Retinal pigment epithelial cell (primary cell): ENCODE data around the gene TMPRSS5.

Source experiments
- DNase-seq: peaks from one replicate; pipeline ENCODE4 v3.0.0-alpha.2; 2010; ENCODE audit warnings: low read depth
- H3K4me3 ChIP-seq: 2 replicates; pipeline ENCODE4 v1.5.1; 2011; ENCODE audit warnings: mild to moderate bottlenecking, low read length, control low read depth, moderate library complexity
- TF ChIP-seq, protein P1 (sequence below): conservative IDR thresholded peaks from 2 replicates; pipeline ENCODE4 v1.5.1; 2011; ENCODE audit warnings: low read depth, low read length, control low read depth, inconsistent platforms

Gene TMPRSS5

GRCh38 chr11:113689768-113690618 is 16.1 kb downstream of the TMPRSS5 start:
- DNase-seq, result no peak
- H3K4me3 ChIP-seq, result no peak overlapping the region
- TF ChIP-seq, protein P1, sequence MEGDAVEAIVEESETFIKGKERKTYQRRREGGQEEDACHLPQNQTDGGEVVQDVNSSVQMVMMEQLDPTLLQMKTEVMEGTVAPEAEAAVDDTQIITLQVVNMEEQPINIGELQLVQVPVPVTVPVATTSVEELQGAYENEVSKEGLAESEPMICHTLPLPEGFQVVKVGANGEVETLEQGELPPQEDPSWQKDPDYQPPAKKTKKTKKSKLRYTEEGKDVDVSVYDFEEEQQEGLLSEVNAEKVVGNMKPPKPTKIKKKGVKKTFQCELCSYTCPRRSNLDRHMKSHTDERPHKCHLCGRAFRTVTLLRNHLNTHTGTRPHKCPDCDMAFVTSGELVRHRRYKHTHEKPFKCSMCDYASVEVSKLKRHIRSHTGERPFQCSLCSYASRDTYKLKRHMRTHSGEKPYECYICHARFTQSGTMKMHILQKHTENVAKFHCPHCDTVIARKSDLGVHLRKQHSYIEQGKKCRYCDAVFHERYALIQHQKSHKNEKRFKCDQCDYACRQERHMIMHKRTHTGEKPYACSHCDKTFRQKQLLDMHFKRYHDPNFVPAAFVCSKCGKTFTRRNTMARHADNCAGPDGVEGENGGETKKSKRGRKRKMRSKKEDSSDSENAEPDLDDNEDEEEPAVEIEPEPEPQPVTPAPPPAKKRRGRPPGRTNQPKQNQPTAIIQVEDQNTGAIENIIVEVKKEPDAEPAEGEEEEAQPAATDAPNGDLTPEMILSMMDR, result no peak

DNA sequence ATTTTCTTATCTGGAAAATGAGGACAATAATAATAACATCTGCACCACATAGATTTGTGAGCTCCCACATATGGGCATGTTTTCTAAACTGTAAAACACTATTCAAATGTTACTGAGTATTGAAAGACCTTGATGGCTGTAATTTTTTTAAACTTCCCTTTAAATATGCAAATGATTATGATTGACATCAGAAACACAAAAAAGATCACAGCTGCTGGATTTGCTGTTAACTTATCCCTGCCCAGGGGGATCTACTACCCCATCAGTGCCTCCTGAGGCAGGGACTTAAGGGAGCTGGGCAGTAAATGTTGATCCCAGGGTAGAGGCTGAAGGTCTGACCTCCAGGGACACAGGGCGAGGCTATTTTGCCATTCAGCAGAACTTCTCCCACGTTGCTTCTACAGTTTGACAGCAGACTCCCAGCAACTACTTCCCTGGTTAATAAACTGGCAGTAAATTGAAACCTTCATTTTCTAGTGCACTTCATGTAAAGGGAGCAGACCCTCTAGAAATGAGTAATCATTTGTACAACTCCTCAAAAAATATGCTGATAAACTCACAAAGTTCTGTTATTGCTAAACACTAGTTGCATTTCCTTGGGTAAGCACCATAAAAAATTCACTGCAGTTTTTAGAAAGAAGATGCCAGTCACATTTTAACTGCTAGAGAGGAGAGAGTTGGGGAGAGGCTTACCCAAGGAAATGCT is 20.3 kb downstream of the TMPRSS5 start:
- DNase-seq, result no peak
- H3K4me3 ChIP-seq, result no peak overlapping the region
- TF ChIP-seq, protein P1, result no peak

- DNase-seq, result no peak
- TF ChIP-seq, protein P1, result no peak
- no peak overlapping the region for H3K4me3 ChIP-seq
Observed at GRCh38 chr11:113684496-113684895, 21.6 kb downstream of the TMPRSS5 start.

GRCh38 chr11:113683481-113684046 is 22.5 kb downstream of the TMPRSS5 start:
- DNase-seq, result no peak
- no peak overlapping the region for H3K4me3 ChIP-seq
- TF ChIP-seq, protein P1, result no peak

DNA sequence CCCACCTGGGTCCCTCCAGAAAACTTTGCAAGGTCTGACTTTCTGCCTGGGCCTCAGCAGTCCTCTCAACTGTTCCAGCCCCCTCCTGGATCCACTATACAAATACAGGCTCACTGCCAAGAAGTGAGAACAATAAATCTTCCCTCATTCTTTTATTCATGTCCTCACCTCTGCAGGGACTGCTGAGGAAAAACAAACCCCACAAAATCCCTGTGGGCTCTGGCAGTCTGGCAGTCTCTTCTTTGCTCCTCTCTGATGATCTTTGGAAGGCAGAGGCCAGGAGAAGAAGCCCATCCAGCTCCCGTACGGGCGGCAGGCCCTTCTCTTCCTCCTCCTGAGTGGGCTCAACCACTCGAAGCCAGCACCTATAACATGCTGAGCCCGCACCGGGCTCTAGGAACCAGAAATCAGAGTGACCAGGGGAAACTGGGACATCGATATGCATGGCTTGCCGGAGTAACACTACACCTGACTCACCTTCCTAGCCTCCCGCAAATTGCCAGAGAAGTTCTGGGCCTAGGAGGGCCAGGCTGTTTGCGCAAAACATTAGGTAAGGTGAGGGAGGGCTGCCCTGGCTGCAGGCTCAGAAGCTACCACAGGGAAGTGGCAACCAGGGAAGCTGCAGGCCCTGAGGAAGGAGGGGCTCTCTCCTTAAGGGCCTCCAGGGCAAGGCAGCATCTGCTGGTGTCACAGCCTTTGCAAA is 24.2 kb downstream of the TMPRSS5 start:
- no peak for DNase-seq
- H3K4me3 ChIP-seq, result no peak overlapping the region
- TF ChIP-seq, protein P1, result no peak

GRCh38 chr11:113681282-113681681 is 24.8 kb downstream of the TMPRSS5 start:
- TF ChIP-seq, protein P1, result no peak
- H3K4me3 ChIP-seq, result no peak overlapping the region
- no peak for DNase-seq
